HepG2 (cell line): ENCODE measurements around the gene CLDN9. TPM values are rescaled to one million over a fixed set of nuclear protein-coding genes. Genes with fewer than 3 reads are reported as not detected.

ENCODE experiments used
- CBX1 ChIP-seq: IDR thresholded peaks from one replicate; pipeline ENCODE4 v1.6.1; 2016; ENCODE audit warnings: antibody characterized with exemption, low read depth
- DNMT1 ChIP-seq: sonication (generic); formaldehyde crosslinking; IDR thresholded peaks from 2 replicates; pipeline ENCODE4 v1.5.1; 2020; ENCODE audit warnings: mild to moderate bottlenecking, missing genetic modification reagents
- FOXA3 ChIP-seq: IDR thresholded peaks from 2 replicates; pipeline ENCODE4 v1.6.1; 2016; ENCODE audit warnings: missing genetic modification reagents, missing compliant biosample characterization
- IKZF1 ChIP-seq: fragments of 450-650 bp; IDR thresholded peaks from 2 replicates; pipeline ENCODE4 v1.7.1; 2016
- KAT2B ChIP-seq: fragments of 150-350 bp; IDR thresholded peaks from 2 replicates; pipeline ENCODE4 v1.6.1; 2014; ENCODE audit warnings: low read depth, low read length, borderline replicate concordance
- MAFG ChIP-seq: sonication (generic); formaldehyde crosslinking; IDR thresholded peaks from 2 replicates; pipeline ENCODE4 v1.5.1; 2020; ENCODE audit warnings: mild to moderate bottlenecking, missing genetic modification reagents
- MED8 ChIP-seq: sonication (generic); formaldehyde crosslinking; IDR thresholded peaks from 2 replicates; pipeline ENCODE4 v1.8.1; 2023; ENCODE audit warnings: mild to moderate bottlenecking, missing genetic modification reagents; ENCODE audit not compliant: insufficient replicate concordance
- NONO ChIP-seq, 2 experiments: fragments of 450-650 bp in 1 of 2; sonication (generic) in 1 of 2; formaldehyde crosslinking in 1 of 2; IDR thresholded peaks in 1 of 2; conservative IDR thresholded peaks in 1 of 2; 2 replicates each; pipeline versions ENCODE4 v1.6.1 to v1.8.0; 2017 to 2022; ENCODE audit warnings: mild to moderate bottlenecking in 1 of 2, missing genetic modification reagents in 1 of 2, moderate library complexity in 1 of 2
- PATZ1 ChIP-seq: sonication (generic); formaldehyde crosslinking; IDR thresholded peaks from 2 replicates; pipeline ENCODE4 v1.4.0; 2020; ENCODE audit warnings: missing genetic modification reagents
- REPIN1 ChIP-seq: sonication (generic); formaldehyde crosslinking; IDR thresholded peaks from 2 replicates; pipeline ENCODE4 v1.8.0; 2022; ENCODE audit warnings: missing genetic modification reagents, low read depth, mild to moderate bottlenecking, borderline replicate concordance
- SALL1 ChIP-seq: sonication (generic); formaldehyde crosslinking; IDR thresholded peaks from 2 replicates; pipeline ENCODE4 v1.8.0; 2022; ENCODE audit warnings: mild to moderate bottlenecking, missing genetic modification reagents
- ZFP36 ChIP-seq: fragments of 150-350 bp; IDR thresholded peaks from 2 replicates; pipeline ENCODE4 v1.6.1; 2018; ENCODE audit warnings: borderline replicate concordance, low read length, low read depth; ENCODE audit not compliant: partially characterized antibody
- ZNF331 ChIP-seq: sonication (generic); formaldehyde crosslinking; IDR thresholded peaks from 2 replicates; pipeline ENCODE4 v1.4.0; 2020; ENCODE audit warnings: missing genetic modification reagents
- ZNF646 ChIP-seq: sonication (generic); formaldehyde crosslinking; IDR thresholded peaks from 2 replicates; pipeline ENCODE4 v1.9.0; 2021; ENCODE audit warnings: mild to moderate bottlenecking, missing genetic modification reagents
- ZSCAN12 ChIP-seq: sonication (generic); formaldehyde crosslinking; IDR thresholded peaks from 2 replicates; pipeline ENCODE4 v1.9.0; 2021; ENCODE audit warnings: mild to moderate bottlenecking, missing genetic modification reagents
- polyA plus RNA-seq, 8 experiments: library from polyadenylated mRNA; depleted of rRNA in 3 of 8; stranded (reverse) in 7 of 8; unstranded in 1 of 8; fragments of >200 nt; fragmentation: Illumina TruSeq in 4 of 8; extraction: Trizol in 4 of 8; gene quantifications; 2 replicates each; pipeline versions ENCODE4 v1.2.1 to v1.2.3, GENCODE V29; 2011 to 2016; ENCODE audit warnings: low read depth in 4 of 8, missing spikeins in 1 of 8, mixed read lengths in 1 of 8; ENCODE audit not compliant: insufficient read depth in 1 of 8
- total RNA-seq, 5 experiments: library from RNA; depleted of rRNA; stranded (reverse); fragments of >200 nt; fragmentation: Illumina TruSeq; extraction: Trizol; gene quantifications; 2 replicates each; pipeline ENCODE4 v1.2.3, GENCODE V29; 2016; ENCODE audit warnings: low read depth in 1 of 5
- TF ChIP-seq, protein P1 (sequence below): sonication (generic); formaldehyde crosslinking; IDR thresholded peaks from 2 replicates; pipeline ENCODE4 v1.4.0; 2020; ENCODE audit warnings: mild to moderate bottlenecking, low read depth, missing genetic modification reagents
- TF ChIP-seq, protein P2 (sequence below): sonication (generic); formaldehyde crosslinking; IDR thresholded peaks from 2 replicates; pipeline ENCODE4 v1.4.0; 2020; ENCODE audit warnings: mild to moderate bottlenecking, low read depth, missing genetic modification reagents

Gene CLDN9
- total and polyA plus RNA-seq, 2 of the 13 experiments (the other 11 are each of a cell fraction or from before 2014, with no cell fraction given), result 0.15 to 0.26 TPM

- TF ChIP-seq ZNF646 (CRISPR knock-in tag) (no peak), CBX1 (peak; percentile 44), MAFG (CRISPR knock-in tag) (no peak), DNMT1 (CRISPR knock-in tag) (no peak), ZNF331 (CRISPR knock-in tag) (peak; percentile 23; the same call in 1 of the 2 replicates), ZFP36 (no peak), NONO (IDR thresholded peaks at IDR 0.05) (no peak), NONO (CRISPR knock-in tag; conservative IDR thresholded peaks at IDR 0.05) (no peak; the same call in 1 of the 2 replicates), IKZF1 (no peak), FOXA3 (CRISPR knock-in tag) (peak; percentile 9; the same call in 1 of the 2 replicates), KAT2B (no peak), PATZ1 (CRISPR knock-in tag) (no peak; the same call in 1 of the 2 replicates), ZSCAN12 (CRISPR knock-in tag) (no peak), REPIN1 (CRISPR knock-in tag) (no peak), MED8 (CRISPR knock-in tag) (no peak), SALL1 (CRISPR knock-in tag) (peak; percentile 45; the same call in 1 of the 2 replicates)
- TF ChIP-seq, protein P1, sequence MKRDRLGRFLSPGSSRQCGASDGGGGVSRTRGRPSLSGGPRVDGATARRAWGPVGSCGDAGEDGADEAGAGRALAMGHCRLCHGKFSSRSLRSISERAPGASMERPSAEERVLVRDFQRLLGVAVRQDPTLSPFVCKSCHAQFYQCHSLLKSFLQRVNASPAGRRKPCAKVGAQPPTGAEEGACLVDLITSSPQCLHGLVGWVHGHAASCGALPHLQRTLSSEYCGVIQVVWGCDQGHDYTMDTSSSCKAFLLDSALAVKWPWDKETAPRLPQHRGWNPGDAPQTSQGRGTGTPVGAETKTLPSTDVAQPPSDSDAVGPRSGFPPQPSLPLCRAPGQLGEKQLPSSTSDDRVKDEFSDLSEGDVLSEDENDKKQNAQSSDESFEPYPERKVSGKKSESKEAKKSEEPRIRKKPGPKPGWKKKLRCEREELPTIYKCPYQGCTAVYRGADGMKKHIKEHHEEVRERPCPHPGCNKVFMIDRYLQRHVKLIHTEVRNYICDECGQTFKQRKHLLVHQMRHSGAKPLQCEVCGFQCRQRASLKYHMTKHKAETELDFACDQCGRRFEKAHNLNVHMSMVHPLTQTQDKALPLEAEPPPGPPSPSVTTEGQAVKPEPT (CRISPR knock-in tag), result no peak
- TF ChIP-seq, protein P2, sequence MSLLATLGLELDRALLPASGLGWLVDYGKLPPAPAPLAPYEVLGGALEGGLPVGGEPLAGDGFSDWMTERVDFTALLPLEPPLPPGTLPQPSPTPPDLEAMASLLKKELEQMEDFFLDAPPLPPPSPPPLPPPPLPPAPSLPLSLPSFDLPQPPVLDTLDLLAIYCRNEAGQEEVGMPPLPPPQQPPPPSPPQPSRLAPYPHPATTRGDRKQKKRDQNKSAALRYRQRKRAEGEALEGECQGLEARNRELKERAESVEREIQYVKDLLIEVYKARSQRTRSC (CRISPR knock-in tag), result no peak
Measured at GRCh38 chr16:2981177-2981898, 31.4 kb upstream of the CLDN9 start (continued).
